NCI-H1105 (cell line): ENCODE data around the gene MBD2.

Source experiments
- DNase-seq: peaks from one replicate; lab custom pipeline; 2025; lab: John Stamatoyannopoulos, UW

The MBD2 gene

GRCh38 chr18:54202851-54203250 is 21.6 kb downstream of the MBD2 start:
- no peak for DNase-seq

- DNase-seq = no peak
Observed at GRCh38 chr18:54197747-54198411, 26.6 kb downstream of the MBD2 start.

GRCh38 chr18:54193786-54194185 is 30.7 kb downstream of the MBD2 start:
- no peak for DNase-seq

- no peak for DNase-seq
Observed at GRCh38 chr18:54192900-54193299, 31.6 kb downstream of the MBD2 start.

GRCh38 chr18:54192415-54192814 is 32.1 kb downstream of the MBD2 start:
- no peak for DNase-seq

GRCh38 chr18:54191352-54191751 is 33.1 kb downstream of the MBD2 start:
- DNase-seq = no peak

- DNase-seq = no peak
Observed at GRCh38 chr18:54187372-54187771, 37.1 kb downstream of the MBD2 start.

- no peak for DNase-seq
Observed at GRCh38 chr18:54184836-54185235, 39.6 kb downstream of the MBD2 start.

GRCh38 chr18:54183390-54183789 is 41.1 kb downstream of the MBD2 start:
- DNase-seq = no peak

- no peak for DNase-seq
Observed at GRCh38 chr18:54181856-54182602, 42.4 kb downstream of the MBD2 start.

- DNase-seq = no peak
Observed at GRCh38 chr18:54173980-54174630, 50.4 kb downstream of the MBD2 start.

- no peak for DNase-seq
Observed at GRCh38 chr18:54173250-54173649, 51.2 kb downstream of the MBD2 start.

- DNase-seq = no peak
Observed at GRCh38 chr18:54169431-54170403, 54.8 kb downstream of the MBD2 start.

GRCh38 chr18:54165450-54165849 is 59.0 kb downstream of the MBD2 start:
- no peak for DNase-seq

GRCh38 chr18:54163453-54163852 is 61.0 kb downstream of the MBD2 start:
- no peak for DNase-seq

- no peak for DNase-seq
Observed at GRCh38 chr18:54162431-54162830, 62.0 kb downstream of the MBD2 start.

- no peak for DNase-seq
Observed at GRCh38 chr18:54161267-54161666, 63.2 kb downstream of the MBD2 start.

- no peak for DNase-seq
Observed at GRCh38 chr18:54159906-54160305, 64.6 kb downstream of the MBD2 start.

GRCh38 chr18:54157646-54158385 is 66.7 kb downstream of the MBD2 start:
- DNase-seq = no peak

GRCh38 chr18:54155412-54155811 is 69.1 kb downstream of the MBD2 start:
- no peak for DNase-seq

GRCh38 chr18:54154231-54154630 is 70.2 kb downstream of the MBD2 start:
- DNase-seq = no peak
